ENCODE measurements around the gene CD101. TPM values are rescaled to one million over a fixed set of nuclear protein-coding genes. Genes with fewer than 3 reads are reported as not detected.

Gene CD101
- total RNA-seq, 2 experiments from 2014 or later: not detected

- no peak for DNase-seq (ENCODE audit: low spot score)
- Histone ChIP-seq H3K4me3 (ENCODE audit: low read depth, low read length, poor library complexity, severe bottlenecking) (no peak overlapping the region), H3K27ac (ENCODE audit: low read depth, low read length, poor library complexity, severe bottlenecking) (no peak overlapping the region), H3K9me3 (ENCODE audit: low read length) (no peaks in the 10 kb centered on the region), H3K4me2 (ENCODE audit: low read length) (no peak overlapping the region), H3K79me2 (ENCODE audit: insufficient read depth, low read depth, low read length) (no peaks in the 10 kb centered on the region), H3K4me1 (ENCODE audit: insufficient read depth, low read length, poor library complexity, severe bottlenecking) (no peaks in the 10 kb centered on the region), H2AFZ (ENCODE audit: low read length) (no peak overlapping the region), H4K20me1 (ENCODE audit: insufficient read depth, low read length) (no peaks in the 10 kb centered on the region), H3K36me3 (ENCODE audit: insufficient read depth, low read length) (no peaks in the 10 kb centered on the region), H3K9me2 (ENCODE audit: insufficient read depth, low read length) (no peaks in the 10 kb centered on the region)
- no peak for TF ChIP-seq CTCF (conservative IDR thresholded peaks at IDR 0.05; ENCODE audit: low read length)
- TF ChIP-seq EZH2phosphoT487 (IDR thresholded peaks at IDR 0.05; ENCODE audit: borderline replicate concordance, low read depth, low read length): no peak
- CTCF ChIA-PET (ENCODE audit: unreplicated experiment): no interaction called here
- no TSS peak for BruUV-seq (replicated peaks)
- intact Hi-C loops (cut with micrococcal nuclease; ENCODE audit: unreplicated experiment): no loop called here
- POLR2A ChIA-PET: interaction anchor here (1.2 to 1.5 kb wide), 2 partner anchors 10 to 13 kb away, joined by 3 read pairs; no protein-coding TSS in a partner anchor
Measured at GRCh38 chr1:116986421-116987255, 14.9 kb upstream of the CD101 start.

GRCh38 chr1:116987256-116987555, 14.4 kb upstream of the CD101 start:
- intact Hi-C loops (cut with micrococcal nuclease; ENCODE audit: unreplicated experiment): no loop called here
- H3K4me1 ChIP-seq (ENCODE audit: insufficient read depth, low read length, poor library complexity, severe bottlenecking): no peaks in the 10 kb centered on the region
- DNase-seq (ENCODE audit: low spot score): no peak
- TF ChIP-seq EZH2phosphoT487 (IDR thresholded peaks at IDR 0.05; ENCODE audit: borderline replicate concordance, low read depth, low read length) (no peak), CTCF (conservative IDR thresholded peaks at IDR 0.05; ENCODE audit: low read length) (no peak)
- no peaks in the 10 kb centered on the region for H3K79me2 ChIP-seq (ENCODE audit: insufficient read depth, low read depth, low read length)
- no peak overlapping the region for H2AFZ ChIP-seq (ENCODE audit: low read length)
- H3K9me3 ChIP-seq (ENCODE audit: low read length): no peaks in the 10 kb centered on the region
- no peak overlapping the region for H3K4me3 ChIP-seq (ENCODE audit: low read depth, low read length, poor library complexity, severe bottlenecking)
- no peak overlapping the region for H3K4me2 ChIP-seq (ENCODE audit: low read length)
- H3K27ac ChIP-seq (ENCODE audit: low read depth, low read length, poor library complexity, severe bottlenecking): no peak overlapping the region
- POLR2A ChIA-PET: interaction anchor here (1.2 kb wide), 1 partner anchor 12 kb away, joined by 3 read pairs; no protein-coding TSS in a partner anchor
- CTCF ChIA-PET (ENCODE audit: unreplicated experiment): no interaction called here
- no TSS peak for BruUV-seq (replicated peaks)
- H3K9me2 ChIP-seq (ENCODE audit: insufficient read depth, low read length): no peaks in the 10 kb centered on the region
- no peaks in the 10 kb centered on the region for H3K36me3 ChIP-seq (ENCODE audit: insufficient read depth, low read length)
- H4K20me1 ChIP-seq (ENCODE audit: insufficient read depth, low read length): no peaks in the 10 kb centered on the region

- Histone ChIP-seq H3K4me2 (ENCODE audit: low read length) (no peak overlapping the region), H2AFZ (ENCODE audit: low read length) (no peak overlapping the region), H3K27ac (ENCODE audit: low read depth, low read length, poor library complexity, severe bottlenecking) (no peak overlapping the region), H3K4me1 (ENCODE audit: insufficient read depth, low read length, poor library complexity, severe bottlenecking) (no peaks in the 10 kb centered on the region), H3K9me2 (ENCODE audit: insufficient read depth, low read length) (no peaks in the 10 kb centered on the region), H3K9me3 (ENCODE audit: low read length) (no peaks in the 10 kb centered on the region), H3K4me3 (ENCODE audit: low read depth, low read length, poor library complexity, severe bottlenecking) (no peak overlapping the region), H3K79me2 (ENCODE audit: insufficient read depth, low read depth, low read length) (no peaks in the 10 kb centered on the region), H4K20me1 (ENCODE audit: insufficient read depth, low read length) (no peaks in the 10 kb centered on the region), H3K36me3 (ENCODE audit: insufficient read depth, low read length) (no peaks in the 10 kb centered on the region)
- intact Hi-C loops (cut with micrococcal nuclease; ENCODE audit: unreplicated experiment): no loop called here
- no TSS peak for BruUV-seq (replicated peaks)
- CTCF ChIA-PET (ENCODE audit: unreplicated experiment): no interaction called here
- POLR2A ChIA-PET: no interaction called here
- TF ChIP-seq CTCF (conservative IDR thresholded peaks at IDR 0.05; ENCODE audit: low read length) (no peak), EZH2phosphoT487 (IDR thresholded peaks at IDR 0.05; ENCODE audit: borderline replicate concordance, low read depth, low read length) (no peak)
- no peak for DNase-seq (ENCODE audit: low spot score)
Measured at GRCh38 chr1:116988248-116988647, 13.3 kb upstream of the CD101 start.
